ENCODE data around the gene TRIP12. TPM values are rescaled to one million over a fixed set of nuclear protein-coding genes. Genes with fewer than 3 reads are reported as not detected.
"Not testable (repeated sequence)": the region's sequence is repeated elsewhere in the genome, so short reads cannot be mapped to it uniquely, and the experiment has no call there.

TRIP12 gene
- 241 TPM for total RNA-seq

- peak; percentile 97 for DNase-seq
These were observed at the start of gene TRIP12 for GRCh38 chr2:229921892-229922448. TRIP12 (minus strand) TSS chr2:229922009; CDS start chr2:229880079, 41,930 bp downstream.

- DNase-seq: no peak
These were observed 49.5 kb upstream of the TRIP12 start for GRCh38 chr2:229971298-229971790.

GRCh38 chr2:229970406-229970805 is 48.6 kb upstream of the TRIP12 start:
- DNase-seq: no peak

- DNase-seq: no peak
These were observed 48.1 kb upstream of the TRIP12 start for GRCh38 chr2:229969921-229970320.

- not testable (repeated sequence) for DNase-seq
These were observed 41.8 kb upstream of the TRIP12 start for GRCh38 chr2:229963596-229963995.

- no peak for DNase-seq
These were observed 34.7 kb upstream of the TRIP12 start for GRCh38 chr2:229956491-229956890.

- DNase-seq: no peak
These were observed 33.9 kb upstream of the TRIP12 start for GRCh38 chr2:229955663-229956062.

- no peak for DNase-seq
These were observed 30.5 kb upstream of the TRIP12 start for GRCh38 chr2:229952256-229952835.

GRCh38 chr2:229947544-229947943 is 25.7 kb upstream of the TRIP12 start:
- DNase-seq: no peak

GRCh38 chr2:229945975-229946374 is 24.2 kb upstream of the TRIP12 start:
- DNase-seq: no peak

GRCh38 chr2:229943770-229944449 is 22.1 kb upstream of the TRIP12 start:
- peak; percentile 9 for DNase-seq

GRCh38 chr2:229943171-229943570 is 21.4 kb upstream of the TRIP12 start:
- DNase-seq: no peak

GRCh38 chr2:229942671-229943070 is 20.9 kb upstream of the TRIP12 start:
- no peak for DNase-seq

- no peak for DNase-seq
These were observed 15.7 kb upstream of the TRIP12 start for GRCh38 chr2:229937537-229937936.

- no peak for DNase-seq
These were observed 9.4 kb upstream of the TRIP12 start for GRCh38 chr2:229931241-229931640.

- peak; percentile 13 for DNase-seq
These were observed 8.8 kb upstream of the TRIP12 start for GRCh38 chr2:229930656-229931055.

GRCh38 chr2:229927817-229928321 is 6.1 kb upstream of the TRIP12 start:
- DNase-seq: no peak

- no peak for DNase-seq
These were observed 3.4 kb upstream of the TRIP12 start for GRCh38 chr2:229925201-229925600.

GRCh38 chr2:229924541-229924940 is 2.7 kb upstream of the TRIP12 start:
- DNase-seq: not testable (repeated sequence)

GRCh38 chr2:229922449-229923386 is 909 bp upstream of the TRIP12 start, which contains the start of gene FBXO36:
FBXO36 (plus strand) TSS chr2:229922503; CDS start chr2:229922514, 11 bp downstream.
- peak; percentile 59 for DNase-seq

GRCh38 chr2:229921101-229921891 is 513 bp downstream of the TRIP12 start:
- DNase-seq: peak; percentile 80
